Measurements from ENCODE around the gene TFE3. TPM values are rescaled to one million over a fixed set of nuclear protein-coding genes. Genes with fewer than 3 reads are reported as not detected.

The TFE3 gene
- total RNA-seq, 2 donors from 2014 or later: 33.2 to 34.4 TPM

GRCh38 chrX:49070988-49071387, 27.8 kb upstream of the TFE3 start:
- Mint-ChIP-seq H3K27me3 (ENCODE audit: insufficient read depth) (no peaks in the 10 kb centered on the region), H3K4me1 (peaks cover 4% of the 10 kb centered on the region), H3K27ac (no peak overlapping the region), H3K4me3 (no peak overlapping the region), H3K9me3 (peaks cover 64% of the 10 kb centered on the region), H3K36me3 (ENCODE audit: low read depth) (peaks cover 6% of the 10 kb centered on the region)
- TF ChIP-seq, protein P1, sequence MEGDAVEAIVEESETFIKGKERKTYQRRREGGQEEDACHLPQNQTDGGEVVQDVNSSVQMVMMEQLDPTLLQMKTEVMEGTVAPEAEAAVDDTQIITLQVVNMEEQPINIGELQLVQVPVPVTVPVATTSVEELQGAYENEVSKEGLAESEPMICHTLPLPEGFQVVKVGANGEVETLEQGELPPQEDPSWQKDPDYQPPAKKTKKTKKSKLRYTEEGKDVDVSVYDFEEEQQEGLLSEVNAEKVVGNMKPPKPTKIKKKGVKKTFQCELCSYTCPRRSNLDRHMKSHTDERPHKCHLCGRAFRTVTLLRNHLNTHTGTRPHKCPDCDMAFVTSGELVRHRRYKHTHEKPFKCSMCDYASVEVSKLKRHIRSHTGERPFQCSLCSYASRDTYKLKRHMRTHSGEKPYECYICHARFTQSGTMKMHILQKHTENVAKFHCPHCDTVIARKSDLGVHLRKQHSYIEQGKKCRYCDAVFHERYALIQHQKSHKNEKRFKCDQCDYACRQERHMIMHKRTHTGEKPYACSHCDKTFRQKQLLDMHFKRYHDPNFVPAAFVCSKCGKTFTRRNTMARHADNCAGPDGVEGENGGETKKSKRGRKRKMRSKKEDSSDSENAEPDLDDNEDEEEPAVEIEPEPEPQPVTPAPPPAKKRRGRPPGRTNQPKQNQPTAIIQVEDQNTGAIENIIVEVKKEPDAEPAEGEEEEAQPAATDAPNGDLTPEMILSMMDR (conservative IDR thresholded peaks at IDR 0.05): no peak
- no peak for DNase-seq
- Histone ChIP-seq H3K9me3 (ENCODE audit: control insufficient read depth, low read length) (no peaks in the 10 kb centered on the region), H3K4me1 (ENCODE audit: control insufficient read depth, insufficient read depth, low read length) (no peaks in the 10 kb centered on the region), H3K4me3 (ENCODE audit: low read length) (no peak overlapping the region), H3K9ac (ENCODE audit: extremely low read depth, low read length, poor library complexity, severe bottlenecking) (no peak overlapping the region), H3K36me3 (ENCODE audit: control insufficient read depth, insufficient read depth, low read length) (no peaks in the 10 kb centered on the region), H3K27ac (ENCODE audit: low read depth, low read length) (no peak overlapping the region), H3K27me3 (ENCODE audit: control insufficient read depth, insufficient read depth, low read length, poor library complexity, severe bottlenecking) (no peaks in the 10 kb centered on the region)
- 98% methylated on average over 4 of the region's 4 CpGs; no CpG with 5 or more reads in 1 of the 2 experiments for WGBS, 2 experiments (ENCODE audit: insufficient coverage in 1 of 2, insufficient read length in 1 of 2)

- no peaks in the 10 kb centered on the region for H3K9me3 ChIP-seq (ENCODE audit: control insufficient read depth, low read length)
- H3K27me3 ChIP-seq (ENCODE audit: control insufficient read depth, insufficient read depth, low read length, poor library complexity, severe bottlenecking): no peaks in the 10 kb centered on the region
- H3K27ac Mint-ChIP-seq: no peak overlapping the region
- H3K27ac ChIP-seq (ENCODE audit: low read depth, low read length): no peak overlapping the region
- peaks cover 5% of the 10 kb centered on the region for H3K36me3 Mint-ChIP-seq (ENCODE audit: low read depth)
- H3K4me1 ChIP-seq (ENCODE audit: control insufficient read depth, insufficient read depth, low read length): no peaks in the 10 kb centered on the region
- no peaks in the 10 kb centered on the region for H3K36me3 ChIP-seq (ENCODE audit: control insufficient read depth, insufficient read depth, low read length)
- H3K27me3 Mint-ChIP-seq (ENCODE audit: insufficient read depth): no peaks in the 10 kb centered on the region
- H3K4me3 ChIP-seq (ENCODE audit: low read length): no peak overlapping the region
- no peak overlapping the region for H3K4me3 Mint-ChIP-seq
- no peak for DNase-seq
- TF ChIP-seq, protein P1 (conservative IDR thresholded peaks at IDR 0.05): no peak
- peaks cover 4% of the 10 kb centered on the region for H3K4me1 Mint-ChIP-seq
- H3K9me3 Mint-ChIP-seq: peaks cover 60% of the 10 kb centered on the region
- no peak overlapping the region for H3K9ac ChIP-seq (ENCODE audit: extremely low read depth, low read length, poor library complexity, severe bottlenecking)
- WGBS, 2 experiments (ENCODE audit: insufficient coverage in 1 of 2, insufficient read length in 1 of 2): 95% methylated on average over 11 of the region's 11 CpGs; no CpG with 5 or more reads in 1 of the 2 experiments
Observed at GRCh38 chrX:49069038-49069437, 25.9 kb upstream of the TFE3 start.

- H3K4me1 ChIP-seq (ENCODE audit: control insufficient read depth, insufficient read depth, low read length): no peaks in the 10 kb centered on the region
- DNase-seq: no peak
- no peak overlapping the region for H3K9ac ChIP-seq (ENCODE audit: extremely low read depth, low read length, poor library complexity, severe bottlenecking)
- 87 to 95% methylated on average over 3 to 34 of the region's 41 CpGs for WGBS, 2 experiments (ENCODE audit: insufficient coverage in 1 of 2, insufficient read length in 1 of 2)
- Mint-ChIP-seq H3K9me3 (peaks cover 55% of the 10 kb centered on the region), H3K27ac (no peak overlapping the region), H3K36me3 (ENCODE audit: low read depth) (peaks cover 5% of the 10 kb centered on the region), H3K27me3 (ENCODE audit: insufficient read depth) (no peaks in the 10 kb centered on the region), H3K4me3 (no peak overlapping the region), H3K4me1 (no peaks in the 10 kb centered on the region)
- H3K36me3 ChIP-seq (ENCODE audit: control insufficient read depth, insufficient read depth, low read length): no peaks in the 10 kb centered on the region
- H3K27me3 ChIP-seq (ENCODE audit: control insufficient read depth, insufficient read depth, low read length, poor library complexity, severe bottlenecking): no peaks in the 10 kb centered on the region
- H3K27ac ChIP-seq (ENCODE audit: low read depth, low read length): no peak overlapping the region
- TF ChIP-seq, protein P1 (conservative IDR thresholded peaks at IDR 0.05): no peak
- no peaks in the 10 kb centered on the region for H3K9me3 ChIP-seq (ENCODE audit: control insufficient read depth, low read length)
- no peak overlapping the region for H3K4me3 ChIP-seq (ENCODE audit: low read length)
Observed at GRCh38 chrX:49067285-49068120, 24.3 kb upstream of the TFE3 start.
